LNCAP (cell line): ENCODE results near the gene BACE2.
A peak's percentile ranks its signal among the peaks of the same experiment; 100 is the strongest.

Experiments
- CTCF ChIP-seq: fragments of 450-650 bp; IDR thresholded peaks from 2 replicates; pipeline ENCODE4 v1.5.1; 2017; ENCODE audit warnings: mild to moderate bottlenecking

Gene BACE2

DNA sequence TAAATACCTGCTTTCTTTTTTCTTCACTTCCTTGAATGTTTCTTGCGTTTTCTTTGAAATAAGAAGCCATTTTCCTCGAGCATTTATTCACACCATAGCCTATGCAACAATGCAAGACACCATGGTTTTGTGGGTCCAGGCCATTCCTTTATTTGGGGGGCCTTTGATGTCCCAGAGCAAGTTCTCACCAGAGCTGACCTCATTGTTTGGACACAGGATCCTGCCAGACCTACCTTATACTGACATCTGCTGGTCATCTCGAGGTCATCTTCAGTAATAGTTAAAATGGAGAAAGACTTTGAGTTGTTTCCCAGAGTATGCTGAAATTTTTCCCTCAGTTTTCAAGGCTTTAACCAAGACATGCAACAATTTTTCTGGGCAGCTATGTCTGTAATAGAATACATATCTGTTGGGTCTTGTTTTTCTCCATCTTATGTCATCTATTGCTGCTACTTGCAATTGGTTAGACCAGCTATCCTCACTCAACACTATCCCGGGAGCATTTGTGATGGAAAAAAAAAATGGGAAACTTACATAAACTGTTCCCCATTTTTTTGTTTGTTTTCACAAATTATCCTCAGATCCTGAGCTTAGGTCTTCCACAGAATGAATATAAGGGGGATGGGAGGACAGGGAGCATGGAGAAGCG is 34.0 kb upstream of the BACE2 start:
- TF ChIP-seq CTCF = peak; percentile 68

DNA sequence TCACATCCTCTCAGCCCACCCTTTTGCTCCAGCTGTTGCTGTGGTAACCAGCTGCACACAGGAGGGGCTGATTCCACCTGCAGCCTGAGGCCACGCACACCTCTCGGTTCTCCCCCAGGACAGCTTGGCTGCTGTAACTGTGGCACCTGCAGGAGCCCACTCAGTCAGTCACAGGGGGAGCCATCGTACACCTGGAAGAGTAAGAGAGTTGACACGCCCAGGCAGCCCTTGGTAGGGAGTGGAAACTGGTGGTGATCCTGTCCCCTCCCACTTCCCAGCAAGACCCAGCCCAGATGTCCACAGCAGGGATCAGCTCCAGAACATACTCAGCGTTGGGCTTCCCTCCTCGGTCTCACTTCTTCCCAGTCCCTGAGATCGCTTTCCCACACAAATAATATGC is 32.2 kb upstream of the BACE2 start:
- TF ChIP-seq CTCF = no peak

- TF ChIP-seq CTCF = no peak
These were observed 31.7 kb upstream of the BACE2 start for GRCh38 chr21:41136286-41136685.

GRCh38 chr21:41137401-41137800 is 30.6 kb upstream of the BACE2 start:
- no peak for TF ChIP-seq CTCF

DNA sequence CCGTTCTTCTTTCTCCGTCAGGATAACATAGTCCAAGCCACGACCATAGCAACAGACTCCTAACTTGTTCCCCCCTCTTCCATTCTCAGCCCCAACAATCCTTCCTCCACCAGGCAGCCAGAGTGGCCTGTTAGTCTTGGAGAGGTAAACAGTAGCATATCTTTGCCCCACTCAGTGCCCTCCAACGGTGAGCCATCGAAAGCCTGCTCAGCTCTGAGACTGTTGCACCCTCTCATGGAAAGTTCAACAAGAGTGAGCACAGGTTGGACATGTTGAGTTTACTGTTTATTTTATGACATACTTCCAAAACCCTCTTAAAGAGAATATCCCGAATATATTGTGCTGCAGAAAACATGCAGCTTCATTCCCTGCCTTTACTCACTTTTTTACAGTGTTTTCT is 30.1 kb upstream of the BACE2 start:
- TF ChIP-seq CTCF = no peak

DNA sequence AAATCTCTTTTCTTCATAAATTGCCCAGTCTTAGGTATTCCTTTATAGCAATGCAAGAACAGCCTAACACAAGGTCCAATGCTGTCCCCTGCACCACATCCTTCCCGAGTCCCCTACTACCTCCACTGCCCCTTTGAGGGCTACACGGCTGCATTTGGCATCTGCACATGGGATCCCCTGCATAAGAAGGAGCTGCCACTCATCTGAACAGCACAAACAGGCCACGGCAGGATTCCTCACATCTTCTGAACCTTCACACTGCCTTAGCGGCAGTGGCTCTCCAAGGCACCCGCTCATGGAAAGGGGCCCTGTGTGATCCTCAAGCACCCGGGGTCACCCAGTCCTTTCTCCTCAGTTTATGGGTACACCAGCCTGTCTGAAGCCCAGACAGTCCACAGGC is 29.2 kb upstream of the BACE2 start:
- TF ChIP-seq CTCF = no peak

- no peak for TF ChIP-seq CTCF
These were observed 28.7 kb upstream of the BACE2 start for GRCh38 chr21:41139275-41139674.

- no peak for TF ChIP-seq CTCF
These were observed 28.0 kb upstream of the BACE2 start for GRCh38 chr21:41139951-41140350.
